Heart right ventricle (tissue), 16 donors: ENCODE measurements around the gene EEF1AKMT2. TPM values are rescaled to one million over a fixed set of nuclear protein-coding genes. Genes with fewer than 3 reads are reported as not detected.

ENCODE experiments used
- ATAC-seq, 8 donors: fragments of 200-7000 bp; cut with Tn5 transposase; one replicate each; pipeline ENCODE4 v1.9.1; 2020; ENCODE audit warnings: mild to moderate bottlenecking in 8 of 8, moderate library complexity in 8 of 8, moderate number of reproducible peaks in 1 of 8
- DNase-seq, 2 donors: peaks; one replicate each; pipeline ENCODE4 v3.0.0-alpha.2; 2020
- H3K27ac ChIP-seq, 10 donors: fragments of 200-600 bp; sonication (generic) in 2 of 10; one replicate each; pipeline versions ENCODE4 v1.5.0 to v1.8.0; 2020 to 2022; ENCODE audit warnings: mild to moderate bottlenecking in 3 of 10
- H3K27me3 ChIP-seq, 7 donors: fragments of 200-600 bp; one replicate each; pipeline ENCODE4 v1.8.0; 2021 to 2022; ENCODE audit warnings: mild to moderate bottlenecking in 2 of 7
- H3K36me3 ChIP-seq, 9 donors: fragments of 200-600 bp; sonication (generic) in 1 of 9; one replicate each; pipeline versions ENCODE4 v1.5.0 to v1.8.0; 2020 to 2022; ENCODE audit warnings: mild to moderate bottlenecking in 2 of 9
- H3K4me1 ChIP-seq, 9 donors: fragments of 200-600 bp; sonication (generic) in 1 of 9; one replicate each; pipeline versions ENCODE4 v1.5.0 to v1.8.0; 2020 to 2022; ENCODE audit warnings: mild to moderate bottlenecking in 4 of 9
- H3K4me3 ChIP-seq, 10 donors: fragments of 200-600 bp; sonication (generic) in 2 of 10; one replicate each; pipeline versions ENCODE4 v1.5.0 to v1.8.0; 2020 to 2022; ENCODE audit warnings: mild to moderate bottlenecking in 7 of 10, moderate library complexity in 2 of 10
- H3K9me3 ChIP-seq, 11 donors: fragments of 200-600 bp in 10 of 11; sonication (generic) in 2 of 11; one replicate each; pipeline versions ENCODE4 v1.5.0 to v1.8.0; 2013 to 2022; ENCODE audit warnings: mild to moderate bottlenecking in 2 of 11, control low read depth in 1 of 11, moderate library complexity in 1 of 11
- CTCF ChIP-seq, 9 donors: fragments of 200-600 bp; sonication (generic) in 2 of 9; IDR thresholded peaks; one replicate each; pipeline versions ENCODE4 v1.5.0 to v1.8.0; 2021 to 2022; ENCODE audit warnings: antibody characterized with exemption in 9 of 9, mild to moderate bottlenecking in 5 of 9, moderate library complexity in 1 of 9
- WGBS, 2 donors: extraction: QIAGEN DNeasy Blood & Tissue Kit; methylation state at CpG; one replicate each; pipeline ENCODE4 v1.1.7; 2013; ENCODE audit warnings: inconsistent platforms in 1 of 2; 5-methylcytosine and 5-hydroxymethylcytosine counted together
- intact Hi-C, 10 donors: fragments of 100-400 bp; cut with DNase I; formaldehyde crosslinking; loops; one replicate each; pipeline versions ENCODE4 v1.11.1 to v1.14.2; 2022
- polyA plus RNA-seq, 2 donors: library from polyadenylated mRNA; stranded (reverse); fragments of 200-250 nt; gene quantifications; one replicate each; pipeline ENCODE4 v1.2.3, GENCODE V29; 2013
- total RNA-seq, 10 donors: library from RNA; stranded (reverse); fragmentation: NEBNext Ultra II Directional in 3 of 10; extraction: Animal tissue kit (Norgen Biotek cat#: 25700) in 3 of 10; gene quantifications; one replicate each; pipeline versions ENCODE4 v1.2.1 to v1.2.4, GENCODE V29; 2021 to 2023
- donor health status: Arrhythmogenic right ventricular cardiomyopathy.
- donor health status: ischemic (EF 13 %, LVEDD 7.1; RV severe dilation, severe dysfunction).
- donor health status: healthy with polysubstance abuse.
- donor health status: DM: no; HTN: yes; CAD: no.
- donor health status: DM: no; HTN: no; CAD: no.
- donor health status: ischemic (EF 25% LVEDD 6.9; RV normal size, moderate dysfunction).
- donor health status: ischemic (EF 25% LVEDD 5.7; RV mildly dilated, moderate dysfunction).
- donor health status: healthy.
- donor health status: DM: yes; HTN: yes; CAD: no.
- donor health status: Ischemic cardiomyopathy.
- donor health status: ischemic (EF 35%, LVEDD 5.7; RV mildly dilated, moderate dysfunction).
- donor health status: nonischemic (EF 11% LVEDD 7.7; RV severe dilation, severe dysfunction).
- donor health status: DM: yes; HTN: yes; CAD: no.
- donor health status: PGD.
- donor health status: ischemic (EF 29% LVEDD 5.4; RV normal size, mild dysfunction).
- donor health status: nonischemic (EF 23%, LVEDD 6.1; RV moderate dilation, normal function).

Gene EEF1AKMT2
- total and polyA plus RNA-seq, 12 donors = 7.4 to 18.8 (median 13.0) TPM

DNA sequence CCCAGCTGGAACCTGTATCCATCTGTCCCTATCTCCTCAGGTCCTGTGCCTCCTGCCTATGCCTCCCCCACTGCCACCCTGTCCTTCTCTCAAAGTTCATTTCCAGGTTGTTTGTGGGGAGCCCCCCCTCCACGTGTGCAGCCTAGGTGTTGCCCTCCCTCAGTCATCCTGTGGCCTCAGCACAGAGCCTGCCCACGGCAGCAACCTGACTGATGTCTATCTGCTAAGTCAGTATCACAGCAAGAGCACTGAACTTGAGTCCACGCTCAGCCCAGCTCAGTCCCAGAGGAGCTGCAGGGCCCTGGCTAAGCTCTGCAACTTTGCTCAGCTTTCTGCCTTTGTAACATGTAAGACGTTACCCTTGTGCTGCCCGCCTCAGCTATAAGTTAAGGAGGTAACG, 76.2 kb downstream of the EEF1AKMT2 start:
- TF ChIP-seq CTCF (IDR thresholded peaks at IDR 0.05) = no peak
- Histone ChIP-seq H3K4me1 (peaks cover 18 to 100% (median 90%) of the 10 kb centered on the region in 9 donors), H3K4me3 (no peak overlapping the region), H3K36me3 (no peaks in the 10 kb centered on the region), H3K9me3 (no peaks in the 10 kb centered on the region), H3K27me3 (no peaks in the 10 kb centered on the region), H3K27ac (peak overlapping the region in 3 of 10 donors; percentile 5 to 90 (median 21))
- 56 to 60% methylated on average over 6 of the region's 6 CpGs for WGBS, 2 donors
- intact Hi-C loops = no loop called here
- ATAC-seq (no peak), DNase-seq (no peak)

GRCh38 chr10:124713679-124714255, 77.9 kb downstream of the EEF1AKMT2 start:
- no peaks in the 10 kb centered on the region for H3K9me3 ChIP-seq
- no peaks in the 10 kb centered on the region for H3K27me3 ChIP-seq
- no peak for DNase-seq
- H3K4me1 ChIP-seq = peaks cover 24 to 100% (median 90%) of the 10 kb centered on the region in 9 donors
- intact Hi-C loops = no loop called here
- H3K4me3 ChIP-seq = no peak overlapping the region
- no peak for ATAC-seq
- 43 to 44% methylated on average over 10 of the region's 10 CpGs for WGBS, 2 donors
- TF ChIP-seq CTCF (IDR thresholded peaks at IDR 0.05) = peak in 2 of 9 donors; percentile 2 to 21
- no peaks in the 10 kb centered on the region for H3K36me3 ChIP-seq
- H3K27ac ChIP-seq = peak overlapping the region in 8 of 10 donors; percentile 2 to 62 (median 49)

DNA sequence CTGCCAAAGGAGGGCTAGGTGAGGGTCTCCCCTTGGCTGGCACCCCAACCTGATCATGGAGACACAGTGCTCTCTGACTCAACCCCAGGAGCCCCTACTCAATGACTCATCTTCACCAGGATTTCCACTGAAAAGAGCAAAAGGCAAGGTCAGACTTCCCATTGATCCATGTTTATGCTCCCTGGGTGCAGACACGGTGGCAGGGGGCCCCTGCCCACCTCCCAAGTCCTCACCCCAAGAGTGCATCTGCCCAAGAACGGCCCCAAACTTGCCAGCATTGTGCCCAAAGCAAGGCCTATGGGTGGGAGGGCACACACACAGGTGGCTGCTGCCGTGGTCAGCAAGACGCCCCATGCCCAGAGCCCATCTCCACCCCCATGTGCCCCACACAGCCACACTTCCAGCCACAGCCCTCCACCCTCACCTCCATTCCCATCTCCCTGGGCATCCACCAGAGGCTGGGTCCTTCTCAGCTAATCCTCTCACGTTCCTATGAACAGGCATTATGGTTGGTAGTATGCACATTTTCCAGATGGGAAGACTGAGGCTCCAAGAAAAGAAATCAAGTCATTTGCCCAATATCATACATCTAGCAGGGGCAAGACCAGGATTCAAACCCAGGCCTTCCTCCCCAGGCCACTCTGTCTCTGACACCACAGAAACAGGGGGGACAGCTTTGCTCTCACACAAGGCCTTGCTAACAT, 78.8 kb downstream of the EEF1AKMT2 start:
- TF ChIP-seq CTCF (IDR thresholded peaks at IDR 0.05) = no peak
- Histone ChIP-seq H3K36me3 (no peaks in the 10 kb centered on the region), H3K27me3 (no peaks in the 10 kb centered on the region), H3K9me3 (no peaks in the 10 kb centered on the region), H3K27ac (peak overlapping the region in 4 of 10 donors; percentile 2 to 62 (median 58)), H3K4me3 (no peak overlapping the region), H3K4me1 (peaks cover 28 to 100% (median 90%) of the 10 kb centered on the region in 9 donors)
- DNase-seq = no peak
- WGBS, 2 donors = 86 to 95% methylated on average over 5 of the region's 5 CpGs
- no peak for ATAC-seq
- intact Hi-C loops = no loop called here

- intact Hi-C loops = no loop called here
- 62 to 72% methylated on average over 7 of the region's 7 CpGs for WGBS, 2 donors
- H3K36me3 ChIP-seq = peaks cover 0 to 5% (median 0%) of the 10 kb centered on the region in 9 donors
- H3K27ac ChIP-seq = peak overlapping the region in 7 of 10 donors; percentile 50 to 98 (median 69)
- H3K4me3 ChIP-seq = no peak overlapping the region
- TF ChIP-seq CTCF (IDR thresholded peaks at IDR 0.05) = no peak
- no peaks in the 10 kb centered on the region for H3K27me3 ChIP-seq
- no peaks in the 10 kb centered on the region for H3K9me3 ChIP-seq
- peak in 1 of 8 donors; percentile 10 for ATAC-seq
- H3K4me1 ChIP-seq = peaks cover 40 to 100% (median 90%) of the 10 kb centered on the region in 9 donors
- DNase-seq = no peak
These were observed 80.5 kb downstream of the EEF1AKMT2 start for GRCh38 chr10:124711145-124711544.
